GM23338 (cell line): ENCODE results near the gene CKB. TPM values are rescaled to one million over a fixed set of nuclear protein-coding genes. Genes with fewer than 3 reads are reported as not detected.

ENCODE experiments used
- ATAC-seq: fragments of 200-7000 bp; cut with Tn5 transposase; 3 replicates; pipeline ENCODE4 v1.9.1; 2020
- DNase-seq: peaks from one replicate; pipeline ENCODE4 v3.0.0-alpha.2; 2015; ENCODE audit warnings: low spot score
- H2AFZ ChIP-seq: fragments of 200-600 bp; sonication (generic); 2 replicates; pipeline ENCODE4 v1.8.0; 2016; ENCODE audit warnings: antibody characterized with exemption, mild to moderate bottlenecking, moderate library complexity
- H3F3A ChIP-seq: fragments of 200-600 bp; sonication (generic); replicated peaks from 2 replicates; pipeline ENCODE4 v1.8.0; 2017; ENCODE audit warnings: antibody characterized with exemption, mixed run types, low read depth
- H3K27ac ChIP-seq: fragments of 200-600 bp; sonication (generic); 2 replicates; pipeline ENCODE4 v1.6.1; 2016; ENCODE audit warnings: low read depth
- H3K27me3 ChIP-seq: fragments of 200-600 bp; sonication (generic); 2 replicates; pipeline ENCODE4 v1.8.0; 2016; ENCODE audit warnings: mild to moderate bottlenecking, mixed run types, moderate library complexity; ENCODE audit not compliant: insufficient read depth
- H3K36me3 ChIP-seq: fragments of 200-600 bp; sonication (generic); 2 replicates; pipeline ENCODE4 v1.8.0; 2016; ENCODE audit warnings: mild to moderate bottlenecking; ENCODE audit not compliant: insufficient read depth
- H3K4me1 ChIP-seq: fragments of 200-600 bp; sonication (generic); 2 replicates; pipeline ENCODE4 v1.8.0; 2016; ENCODE audit warnings: mild to moderate bottlenecking, moderate library complexity; ENCODE audit not compliant: insufficient read depth
- H3K4me2 ChIP-seq: fragments of 200-600 bp; sonication (generic); 2 replicates; pipeline ENCODE4 v1.7.1; 2017; ENCODE audit warnings: mixed run types
- H3K4me3 ChIP-seq: fragments of 200-600 bp; sonication (generic); 2 replicates; pipeline ENCODE4 v1.6.1; 2016; ENCODE audit warnings: mixed run types
- H3K79me2 ChIP-seq: fragments of 200-600 bp; sonication (generic); replicated peaks from 2 replicates; pipeline ENCODE4 v1.8.0; 2017; ENCODE audit warnings: mild to moderate bottlenecking; ENCODE audit not compliant: insufficient read depth
- H3K9me2 ChIP-seq: fragments of 200-600 bp; sonication (generic); 2 replicates; pipeline ENCODE4 v1.8.0; 2017; ENCODE audit not compliant: insufficient read depth
- H4K20me1 ChIP-seq: fragments of 200-600 bp; sonication (generic); replicated peaks from 2 replicates; pipeline ENCODE4 v1.8.0; 2017; ENCODE audit warnings: mild to moderate bottlenecking; ENCODE audit not compliant: insufficient read depth
- H3K27ac Mint-ChIP-seq: 2 replicates; pipeline ENCODE4 v1.8.0; 2020; ENCODE audit warnings: inconsistent platforms, mild to moderate bottlenecking, moderate library complexity, mixed read lengths
- H3K27me3 Mint-ChIP-seq: 3 replicates; pipeline ENCODE4 v1.8.0; 2022; ENCODE audit warnings: low read depth, mild to moderate bottlenecking, moderate library complexity, mixed read lengths, inconsistent platforms; ENCODE audit not compliant: insufficient read depth, poor library complexity
- H3K36me3 Mint-ChIP-seq: 3 replicates; pipeline ENCODE4 v1.8.0; 2021; ENCODE audit warnings: low read depth, mild to moderate bottlenecking, inconsistent platforms, moderate library complexity, mixed read lengths
- H3K4me1 Mint-ChIP-seq: 3 replicates; pipeline ENCODE4 v1.8.0; 2020; ENCODE audit warnings: mild to moderate bottlenecking, inconsistent platforms, mixed read lengths
- H3K4me3 Mint-ChIP-seq: 3 replicates; pipeline ENCODE4 v1.8.0; 2021; ENCODE audit warnings: moderate library complexity, mild to moderate bottlenecking, inconsistent platforms, mixed read lengths
- H3K9me3 Mint-ChIP-seq: 3 replicates; pipeline ENCODE4 v1.8.0; 2020; ENCODE audit warnings: moderate library complexity, mild to moderate bottlenecking, inconsistent platforms, mixed read lengths
- CREB1 ChIP-seq: fragments of 250-450 bp; sonication (Bioruptor Pico); IDR thresholded peaks from 2 replicates; pipeline ENCODE4 v1.5.0; 2020; ENCODE audit warnings: low read depth, mild to moderate bottlenecking, moderate library complexity
- CTCF ChIP-seq, 2 experiments: fragments of 200-600 bp in 1 of 2; sonication (generic) in 1 of 2; conservative IDR thresholded peaks; 2 replicates each; pipeline versions ENCODE4 v1.5.1 to v1.6.1; 2016 to 2017; ENCODE audit warnings: antibody characterized with exemption in 2 of 2, low read depth in 2 of 2, mild to moderate bottlenecking in 2 of 2, moderate library complexity in 1 of 2
- ETS1 ChIP-seq: IDR thresholded peaks from 2 replicates; pipeline ENCODE4 v1.6.1; 2016; ENCODE audit warnings: antibody characterized with exemption
- EZH2 ChIP-seq: fragments of 200-600 bp; sonication (generic); IDR thresholded peaks from one replicate; pipeline ENCODE4 v1.8.0; 2017; ENCODE audit warnings: antibody characterized with exemption, mild to moderate bottlenecking, low read depth; ENCODE audit not compliant: unreplicated experiment
- EZH2phosphoT487 ChIP-seq: fragments of 200-600 bp; sonication (generic); IDR thresholded peaks from one replicate; pipeline ENCODE4 v1.8.1; 2018; ENCODE audit warnings: antibody characterized with exemption; ENCODE audit not compliant: unreplicated experiment
- JUNB ChIP-seq: IDR thresholded peaks from one replicate; pipeline ENCODE4 v1.6.1; 2016; ENCODE audit warnings: antibody characterized with exemption; ENCODE audit not compliant: unreplicated experiment
- POLR2AphosphoS5 ChIP-seq: IDR thresholded peaks from 2 replicates; pipeline ENCODE4 v1.6.1; 2016; ENCODE audit warnings: antibody characterized with exemption, low read depth
- REST ChIP-seq: IDR thresholded peaks from one replicate; pipeline ENCODE4 v1.6.1; 2018; ENCODE audit warnings: antibody characterized with exemption; ENCODE audit not compliant: unreplicated experiment
- ZNF114 ChIP-seq: fragments of 250-450 bp; sonication (Bioruptor Pico); IDR thresholded peaks from 2 replicates; pipeline ENCODE4 v1.5.0; 2020; ENCODE audit warnings: mild to moderate bottlenecking, moderate library complexity
- ZNF331 ChIP-seq: fragments of 250-450 bp; sonication (Bioruptor Pico); IDR thresholded peaks from 2 replicates; pipeline ENCODE4 v1.5.0; 2020; ENCODE audit warnings: low read depth, mild to moderate bottlenecking, moderate library complexity
- ZNF462 ChIP-seq: fragments of 250-450 bp; sonication (Bioruptor Pico); IDR thresholded peaks from 2 replicates; pipeline ENCODE4 v1.5.0; 2020; ENCODE audit warnings: mild to moderate bottlenecking, moderate library complexity
- polyA plus RNA-seq: library from polyadenylated mRNA; unstranded; fragments of >200 nt; fragmentation: Nextera tagmentation; extraction: Ambion mirVana; gene quantifications from 2 replicates; pipeline ENCODE4 v1.2.1, GENCODE V29; 2016
- total RNA-seq: library from RNA; depleted of rRNA; stranded (reverse); fragments of >200 nt; shearing (Covaris generic); gene quantifications from 2 replicates; pipeline ENCODE4 v1.2.3, GENCODE V29; 2014

Gene CKB
- total and polyA plus RNA-seq, 2 experiments from 2014 or later: 604 to 852 TPM

GRCh38 chr14:103528587-103529382 lies 6.2 kb upstream of the CKB start, which contains the start of gene TRMT61A:
TSS of gene TRMT61A (plus strand) at chr14:103529196. CDS start at chr14:103529979, 783 bp downstream.
- H3K27me3 ChIP-seq: peaks cover 16% of the 10 kb centered on the region
- Mint-ChIP-seq H3K9me3 (peaks cover under 1% of the 10 kb centered on the region; the same call in 2 of the 3 replicates), H3K27me3 (peaks cover 30% of the 10 kb centered on the region), H3K36me3 (peaks cover 4% of the 10 kb centered on the region; the same call in 1 of the 3 replicates), H3K4me3 (peak within 1 kb of the TSS; percentile 96), H3K27ac (peak within 1 kb of the TSS; percentile 98), H3K4me1 (peaks cover 19% of the 10 kb centered on the region)
- peak within 1 kb of the TSS; percentile 81; the same call in 1 of the 2 replicates for H3K27ac ChIP-seq
- peak within 1 kb of the TSS; percentile 96; the same call in 1 of the 2 replicates for H2AFZ ChIP-seq
- H3K9me2 ChIP-seq: no peaks in the 10 kb centered on the region
- H3K36me3 ChIP-seq: no peaks in the 10 kb centered on the region
- peaks cover 9% of the 10 kb centered on the region; the same call in 1 of the 2 replicates for H3F3A ChIP-seq
- TF ChIP-seq ZNF462 (CRISPR knock-in tag): no peak
- TF ChIP-seq ETS1: peak; percentile 34; the same call in 1 of the 2 replicates
- no peak for TF ChIP-seq ZNF331
- TF ChIP-seq POLR2AphosphoS5: peak; percentile 67
- no peak for TF ChIP-seq ZNF114 (CRISPR knock-in tag)
- TF ChIP-seq EZH2: no peak
- TF ChIP-seq EZH2phosphoT487: no peak
- TF ChIP-seq CTCF (conservative IDR thresholded peaks at IDR 0.05; ENCODE audit: low read depth in 2 of 2): no peak
- peak; percentile 91 for TF ChIP-seq CREB1 (CRISPR knock-in tag)
- TF ChIP-seq JUNB: no peak
- no peak for TF ChIP-seq REST
- H3K4me3 ChIP-seq: peak within 1 kb of the TSS; percentile 97
- peaks cover 22% of the 10 kb centered on the region for H3K79me2 ChIP-seq
- ATAC-seq (peak; percentile 73), DNase-seq (peak; percentile 90)
- H4K20me1 ChIP-seq: peaks cover 10% of the 10 kb centered on the region
- H3K4me1 ChIP-seq: peaks cover 6% of the 10 kb centered on the region
- peak within 1 kb of the TSS; percentile 97 for H3K4me2 ChIP-seq
